ENCODE data around the gene PEX5L.

GRCh38 chr3:180058238-180058637, 21.5 kb upstream of the PEX5L start:
- TF ChIP-seq POLR2AphosphoS5 (IDR thresholded peaks at IDR 0.05; ENCODE audit: low read depth, low read length) (no peak), TAF1 (IDR thresholded peaks at IDR 0.05; ENCODE audit: borderline replicate concordance, insufficient read depth, low read length) (no peak), REST (IDR thresholded peaks at IDR 0.05; ENCODE audit: insufficient read depth in 1 of 2, low read depth in 2 of 2, low read length in 2 of 2) (no peak), SIN3A (IDR thresholded peaks at IDR 0.05; ENCODE audit: borderline replicate concordance, insufficient read depth, low read length) (no peak), FOXP2 (optimal IDR thresholded peaks at IDR 0.05; ENCODE audit: borderline replicate concordance, extremely low read depth, extremely low read length, insufficient read depth) (no peak)

Data from PFSK-1 (cell line).